Loucy (cell line): Measurements from ENCODE around the gene CCDC91.

Source experiments
- H2AFZ ChIP-seq: fragments of 200-600 bp; sonication (generic); 2 replicates; pipeline ENCODE4 v1.6.0; 2016; ENCODE audit warnings: antibody characterized with exemption, mild to moderate bottlenecking, low read length, moderate library complexity
- H3F3A ChIP-seq: fragments of 200-600 bp; 2 replicates; pipeline ENCODE4 v1.6.0; 2016; ENCODE audit warnings: antibody characterized with exemption, low read depth, mild to moderate bottlenecking
- H3K27me3 ChIP-seq: fragments of 200-600 bp; sonication (generic); 2 replicates; pipeline ENCODE4 v1.6.1; 2014; ENCODE audit warnings: low read length, mild to moderate bottlenecking; ENCODE audit not compliant: insufficient read depth, poor library complexity, severe bottlenecking
- H3K36me3 ChIP-seq: fragments of 200-600 bp; sonication (generic); 2 replicates; pipeline ENCODE4 v1.6.1; 2016; ENCODE audit warnings: low read length; ENCODE audit not compliant: insufficient read depth
- H3K4me1 ChIP-seq: fragments of 200-600 bp; sonication (generic); 2 replicates; pipeline ENCODE4 v1.5.1; 2014; ENCODE audit warnings: low read length, mild to moderate bottlenecking; ENCODE audit not compliant: insufficient read depth, poor library complexity, severe bottlenecking
- H3K4me2 ChIP-seq: fragments of 200-600 bp; sonication (generic); 2 replicates; pipeline ENCODE4 v1.6.0; 2014; ENCODE audit warnings: antibody characterized with exemption, low read length, low read depth, mild to moderate bottlenecking; ENCODE audit not compliant: poor library complexity, severe bottlenecking
- H3K4me3 ChIP-seq: fragments of 200-600 bp; sonication (generic); 2 replicates; pipeline ENCODE4 v1.5.1; 2014; ENCODE audit warnings: low read length, mild to moderate bottlenecking, mixed read lengths; ENCODE audit not compliant: poor library complexity, severe bottlenecking
- H3K79me2 ChIP-seq: fragments of 200-600 bp; sonication (generic); 2 replicates; pipeline ENCODE4 v1.6.1; 2014; ENCODE audit warnings: low read length; ENCODE audit not compliant: insufficient read depth
- H3K9ac ChIP-seq: fragments of 200-600 bp; sonication (generic); 2 replicates; pipeline ENCODE4 v1.6.0; 2014; ENCODE audit warnings: mild to moderate bottlenecking, low read depth, low read length, moderate library complexity; ENCODE audit not compliant: poor library complexity, severe bottlenecking
- H3K9me2 ChIP-seq: fragments of 200-600 bp; sonication (generic); replicated peaks from 2 replicates; pipeline ENCODE4 v1.6.1; 2016; ENCODE audit warnings: low read depth, low read length, mixed read lengths
- H3K9me3 ChIP-seq: fragments of 200-600 bp; sonication (generic); 2 replicates; pipeline ENCODE4 v1.6.1; 2014; ENCODE audit warnings: mild to moderate bottlenecking, antibody characterized with exemption, low read length, low read depth; ENCODE audit not compliant: insufficient read depth
- H4K20me1 ChIP-seq: fragments of 200-600 bp; sonication (generic); 2 replicates; pipeline ENCODE4 v1.6.0; 2014; ENCODE audit warnings: antibody characterized with exemption, low read length, mild to moderate bottlenecking; ENCODE audit not compliant: insufficient read depth, poor library complexity, severe bottlenecking
- CTCF ChIP-seq: fragments of 200-600 bp; sonication (generic); conservative IDR thresholded peaks from 2 replicates; pipeline ENCODE4 v1.5.1; 2014; ENCODE audit warnings: mild to moderate bottlenecking, antibody characterized with exemption, low read length
- EZH2phosphoT487 ChIP-seq: fragments of 200-600 bp; IDR thresholded peaks from 2 replicates; pipeline ENCODE4 v1.6.1; 2018; ENCODE audit warnings: antibody characterized with exemption, mild to moderate bottlenecking, moderate library complexity, borderline replicate concordance

CCDC91 gene

DNA sequence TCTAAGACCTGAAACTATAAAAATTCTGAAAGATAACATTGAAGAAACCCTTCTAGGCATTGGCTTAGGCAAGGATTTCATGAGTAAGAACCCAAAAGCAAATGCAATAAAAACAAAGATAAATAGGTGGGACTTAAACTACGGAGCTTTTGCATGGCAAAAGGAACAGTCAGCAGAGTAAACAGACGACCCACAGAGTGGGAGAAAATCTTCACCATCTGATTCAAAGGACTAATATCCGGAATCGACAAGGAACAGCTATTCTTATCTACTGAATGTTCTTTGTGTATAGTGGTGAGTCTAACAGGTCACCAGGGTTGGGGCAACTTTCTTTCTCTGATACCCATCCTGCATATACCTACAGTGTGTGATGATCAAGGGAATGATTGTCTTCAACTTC lies 198.6 kb downstream of the CCDC91 start:
- Histone ChIP-seq H3K4me1 (no peaks in the 10 kb centered on the region), H3K27me3 (no peaks in the 10 kb centered on the region), H3K9me3 (no peaks in the 10 kb centered on the region), H3F3A (no peaks in the 10 kb centered on the region), H3K9ac (no peak overlapping the region), H3K36me3 (no peaks in the 10 kb centered on the region), H3K4me2 (no peak overlapping the region), H4K20me1 (no peaks in the 10 kb centered on the region), H3K4me3 (no peak overlapping the region), H3K79me2 (no peaks in the 10 kb centered on the region), H2AFZ (no peak overlapping the region), H3K9me2 (no peaks in the 10 kb centered on the region)
- no peak for TF ChIP-seq EZH2phosphoT487
- TF ChIP-seq CTCF = no peak

GRCh38 chr12:28390206-28390605 lies 199.9 kb downstream of the CCDC91 start:
- no peaks in the 10 kb centered on the region for H4K20me1 ChIP-seq
- no peaks in the 10 kb centered on the region for H3K79me2 ChIP-seq
- no peaks in the 10 kb centered on the region for H3F3A ChIP-seq
- no peaks in the 10 kb centered on the region for H3K36me3 ChIP-seq
- no peaks in the 10 kb centered on the region for H3K27me3 ChIP-seq
- no peaks in the 10 kb centered on the region for H3K9me2 ChIP-seq
- no peak overlapping the region for H3K4me3 ChIP-seq
- no peak overlapping the region for H3K4me2 ChIP-seq
- no peaks in the 10 kb centered on the region for H3K4me1 ChIP-seq
- H2AFZ ChIP-seq = no peak overlapping the region
- TF ChIP-seq CTCF = no peak
- TF ChIP-seq EZH2phosphoT487 = no peak
- no peaks in the 10 kb centered on the region for H3K9me3 ChIP-seq
- no peak overlapping the region for H3K9ac ChIP-seq

GRCh38 chr12:28390761-28391385 lies 200.6 kb downstream of the CCDC91 start:
- Histone ChIP-seq H3K4me2 (no peak overlapping the region), H2AFZ (no peak overlapping the region)
- TF ChIP-seq CTCF (no peak), EZH2phosphoT487 (no peak)

More at GRCh38 chr12:28390761-28391385, 200.6 kb downstream of the CCDC91 start:
- Histone ChIP-seq H3K4me1 (no peaks in the 10 kb centered on the region), H3K4me3 (no peak overlapping the region), H3K9ac (no peak overlapping the region), H3K36me3 (no peaks in the 10 kb centered on the region), H3K9me2 (no peaks in the 10 kb centered on the region), H3K79me2 (no peaks in the 10 kb centered on the region), H3K9me3 (no peaks in the 10 kb centered on the region), H3F3A (no peaks in the 10 kb centered on the region), H4K20me1 (no peaks in the 10 kb centered on the region), H3K27me3 (no peaks in the 10 kb centered on the region)
